ENCODE measurements around the gene CATSPERZ. TPM values are rescaled to one million over a fixed set of nuclear protein-coding genes. Genes with fewer than 3 reads are reported as not detected.

The CATSPERZ gene
- total and polyA plus RNA-seq, 2 of the 13 experiments (the other 11 are each of a cell fraction or from before 2014, with no cell fraction given) = 0.22 to 0.48 TPM

- TF ChIP-seq ZNF275 (CRISPR knock-in tag; IDR thresholded peaks at IDR 0.05; ENCODE audit: borderline replicate concordance) = peak; percentile 53; the same call in 1 of the 2 replicates
- peak; percentile 79; the same call in 1 of the 2 replicates for TF ChIP-seq GZF1 (CRISPR knock-in tag; IDR thresholded peaks at IDR 0.05)
- 0 out of 2 replicates have a peak, but pooled peaks have one; percentile 10 for TF ChIP-seq ZNF768 (CRISPR knock-in tag; IDR thresholded peaks at IDR 0.05)
- TF ChIP-seq ZSCAN20 (CRISPR knock-in tag; IDR thresholded peaks at IDR 0.05; ENCODE audit: borderline replicate concordance) = no peak
- TF ChIP-seq HMG20B (CRISPR knock-in tag; conservative IDR thresholded peaks at IDR 0.05) = no peak
- peak; percentile 61; the same call in 1 of the 2 replicates for TF ChIP-seq NR2F2 (IDR thresholded peaks at IDR 0.05; ENCODE audit: borderline replicate concordance, low read depth)
- TF ChIP-seq KLF15 (CRISPR knock-in tag; IDR thresholded peaks at IDR 0.05; ENCODE audit: borderline replicate concordance) = no peak
- no peak for TF ChIP-seq KDM1A (CRISPR knock-in tag; IDR thresholded peaks at IDR 0.05)
- 0 out of 2 replicates have a peak, but pooled peaks have one; percentile 46 for TF ChIP-seq ZNF704 (CRISPR knock-in tag; IDR thresholded peaks at IDR 0.05; ENCODE audit: borderline replicate concordance)
- TF ChIP-seq KAT8 (CRISPR knock-in tag; IDR thresholded peaks at IDR 0.05) = peak; percentile 76
- TF ChIP-seq MEF2D (CRISPR knock-in tag; IDR thresholded peaks at IDR 0.05) = peak; percentile 64; the same call in 1 of the 2 replicates
- peak; percentile 32; the same call in 1 of the 2 replicates for TF ChIP-seq ZBTB38 (CRISPR knock-in tag; IDR thresholded peaks at IDR 0.05)
- no peak for TF ChIP-seq ZNF331 (CRISPR knock-in tag; IDR thresholded peaks at IDR 0.05)
- peak; percentile 82 for TF ChIP-seq ZSCAN25 (CRISPR knock-in tag; IDR thresholded peaks at IDR 0.05)
- no peak for TF ChIP-seq ZNF615 (CRISPR knock-in tag; IDR thresholded peaks at IDR 0.05; ENCODE audit: borderline replicate concordance)
- no peak for TF ChIP-seq ZNF564 (CRISPR knock-in tag; IDR thresholded peaks at IDR 0.05)
- peak; percentile 41; the same call in 1 of the 2 replicates for TF ChIP-seq ZBED4 (CRISPR knock-in tag; IDR thresholded peaks at IDR 0.05; ENCODE audit: borderline replicate concordance)
- TF ChIP-seq ZSCAN5A (CRISPR knock-in tag; IDR thresholded peaks at IDR 0.05; ENCODE audit: borderline replicate concordance) = no peak
- TF ChIP-seq MNT (IDR thresholded peaks at IDR 0.05) = peak; percentile 2
Measured at GRCh38 chr11:64305691-64306562, 5.8 kb downstream of the CATSPERZ start (continued).

Measured in HepG2 (cell line).